ENCODE results near the gene ZNF282.

DNA sequence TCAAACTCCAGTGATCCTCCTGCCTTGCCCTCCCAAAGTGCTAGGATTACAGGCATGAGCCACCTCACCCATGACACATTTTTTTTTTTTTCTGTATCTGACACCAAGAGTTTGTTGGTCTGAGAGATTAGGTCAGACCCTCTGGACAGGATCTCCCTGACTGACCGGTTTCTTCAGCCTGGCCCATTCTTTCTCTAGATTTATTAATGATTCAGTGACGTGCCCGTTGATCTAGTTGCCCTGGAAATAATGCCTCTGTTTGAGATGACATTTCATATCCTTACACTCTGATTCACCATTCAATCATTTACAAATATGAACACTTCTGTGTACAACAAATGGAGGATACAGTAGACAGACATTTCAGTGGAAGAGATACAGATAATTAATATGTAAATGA lies 42.7 kb downstream of the ZNF282 start:
- TF ChIP-seq, protein P1, sequence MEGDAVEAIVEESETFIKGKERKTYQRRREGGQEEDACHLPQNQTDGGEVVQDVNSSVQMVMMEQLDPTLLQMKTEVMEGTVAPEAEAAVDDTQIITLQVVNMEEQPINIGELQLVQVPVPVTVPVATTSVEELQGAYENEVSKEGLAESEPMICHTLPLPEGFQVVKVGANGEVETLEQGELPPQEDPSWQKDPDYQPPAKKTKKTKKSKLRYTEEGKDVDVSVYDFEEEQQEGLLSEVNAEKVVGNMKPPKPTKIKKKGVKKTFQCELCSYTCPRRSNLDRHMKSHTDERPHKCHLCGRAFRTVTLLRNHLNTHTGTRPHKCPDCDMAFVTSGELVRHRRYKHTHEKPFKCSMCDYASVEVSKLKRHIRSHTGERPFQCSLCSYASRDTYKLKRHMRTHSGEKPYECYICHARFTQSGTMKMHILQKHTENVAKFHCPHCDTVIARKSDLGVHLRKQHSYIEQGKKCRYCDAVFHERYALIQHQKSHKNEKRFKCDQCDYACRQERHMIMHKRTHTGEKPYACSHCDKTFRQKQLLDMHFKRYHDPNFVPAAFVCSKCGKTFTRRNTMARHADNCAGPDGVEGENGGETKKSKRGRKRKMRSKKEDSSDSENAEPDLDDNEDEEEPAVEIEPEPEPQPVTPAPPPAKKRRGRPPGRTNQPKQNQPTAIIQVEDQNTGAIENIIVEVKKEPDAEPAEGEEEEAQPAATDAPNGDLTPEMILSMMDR (IDR thresholded peaks at IDR 0.05; ENCODE audit: borderline replicate concordance, extremely low read depth, low read length, poor library complexity, severe bottlenecking): no peak
- no peak for TF ChIP-seq EZH2 (IDR thresholded peaks at IDR 0.05; ENCODE audit: borderline replicate concordance, low read depth, low read length, severe bottlenecking)

Measured in DND-41 (cell line).